ENCODE results near the gene CNDP1. TPM values are rescaled to one million over a fixed set of nuclear protein-coding genes. Genes with fewer than 3 reads are reported as not detected.

Gene CNDP1
- total RNA-seq, 1 experiment from 2014 or later: not detected

DNA sequence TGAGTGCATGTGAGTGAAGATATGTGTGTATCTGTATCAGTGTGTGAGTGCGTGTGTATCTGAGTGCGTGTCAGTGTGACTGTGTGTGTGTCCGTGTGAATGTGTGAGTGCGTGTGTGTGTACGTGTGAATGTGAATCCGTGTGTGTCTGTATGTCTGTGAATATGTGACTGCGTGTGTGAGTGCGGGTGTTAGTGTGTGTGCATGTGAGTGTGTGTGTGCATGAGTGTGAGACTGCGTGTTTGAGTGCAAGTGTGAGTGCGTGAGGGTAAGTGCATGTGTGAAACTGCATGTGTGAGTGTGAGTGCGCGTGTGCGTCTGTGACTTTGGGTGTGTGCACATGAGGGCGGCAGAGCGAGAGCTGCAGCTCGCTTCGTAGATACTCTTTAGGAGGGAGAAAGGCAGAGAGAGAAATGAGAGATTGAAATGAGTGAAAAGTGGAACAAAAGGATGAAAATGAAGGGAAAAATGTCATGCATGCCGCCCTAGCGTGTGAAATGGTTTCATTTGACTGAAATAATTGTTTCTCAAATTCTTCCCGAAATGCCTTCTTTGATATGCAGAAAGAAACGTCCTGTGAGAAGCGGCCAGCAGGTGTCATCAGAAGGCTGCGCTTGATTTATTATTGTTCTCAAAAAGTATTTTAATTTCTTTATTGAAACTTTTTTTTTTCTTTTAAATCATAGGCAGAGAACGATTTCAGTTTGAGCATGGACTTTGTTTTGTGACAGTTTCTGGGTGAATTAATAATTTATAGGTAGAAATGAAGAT lies 88.9 kb downstream of the CNDP1 start:
- H3K4me1 ChIP-seq: no peaks in the 10 kb centered on the region
- H3K27me3 ChIP-seq: no peaks in the 10 kb centered on the region
- no peaks in the 10 kb centered on the region for H3K36me3 ChIP-seq
- no peak overlapping the region for H3K27ac ChIP-seq
- H3K9me3 ChIP-seq (replicated peaks): no peaks in the 10 kb centered on the region
- no peak overlapping the region for H3K4me3 ChIP-seq
- DNase-seq: peak in 1 of 2 experiments; percentile 8

DNA sequence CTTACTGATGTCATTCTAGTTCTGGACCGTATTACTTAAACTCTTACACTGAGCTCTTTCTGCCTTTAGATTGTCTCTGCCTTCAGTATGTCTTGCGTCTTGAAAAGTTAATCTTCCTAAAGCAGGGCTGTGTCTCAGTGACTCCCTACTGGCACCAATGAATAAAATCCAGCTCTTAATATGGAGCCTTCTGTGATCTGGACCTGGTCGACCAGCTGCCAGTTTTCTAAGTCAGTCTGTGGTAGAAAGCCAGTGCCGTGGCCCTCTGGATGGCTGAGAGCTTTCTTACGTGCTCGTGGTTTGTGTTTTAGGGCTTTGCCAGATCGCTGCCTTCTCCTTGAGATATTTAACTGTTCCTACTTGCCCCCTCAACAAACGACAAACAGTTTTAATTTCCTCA lies 90.2 kb downstream of the CNDP1 start:
- Histone ChIP-seq H3K9me3 (replicated peaks) (no peaks in the 10 kb centered on the region), H3K27me3 (no peaks in the 10 kb centered on the region)
- no peak for DNase-seq

DNA sequence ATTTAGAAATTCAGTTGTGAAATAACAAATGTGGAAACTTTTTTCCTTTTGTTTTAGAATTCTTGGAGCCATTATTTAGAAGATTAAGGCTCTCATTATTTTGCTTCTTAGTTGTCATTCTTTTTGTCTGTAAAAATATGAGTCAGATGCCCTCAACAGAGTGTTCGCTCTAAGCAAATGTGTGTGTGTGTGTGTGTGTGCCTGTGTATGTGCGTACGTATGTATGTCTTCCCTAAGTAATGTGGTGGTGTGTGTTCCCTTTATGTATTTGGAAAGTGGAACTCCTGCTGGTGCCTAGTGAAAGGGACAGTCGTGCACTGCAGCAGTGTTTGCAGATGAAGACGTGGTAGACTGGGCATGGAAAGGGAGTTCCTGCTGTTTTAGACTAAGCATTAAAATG lies 90.9 kb downstream of the CNDP1 start:
- no peaks in the 10 kb centered on the region for H3K27me3 ChIP-seq
- DNase-seq: no peak
- H3K9me3 ChIP-seq (replicated peaks): no peaks in the 10 kb centered on the region
- H3K4me3 ChIP-seq: no peak overlapping the region
- no peaks in the 10 kb centered on the region for H3K36me3 ChIP-seq
- H3K4me1 ChIP-seq: no peaks in the 10 kb centered on the region
- no peak overlapping the region for H3K27ac ChIP-seq

More for the DNA sequence above, 90.2 kb downstream of the CNDP1 start:
- Histone ChIP-seq H3K36me3 (no peaks in the 10 kb centered on the region), H3K4me3 (no peak overlapping the region), H3K27ac (no peak overlapping the region), H3K4me1 (no peaks in the 10 kb centered on the region)

DNA sequence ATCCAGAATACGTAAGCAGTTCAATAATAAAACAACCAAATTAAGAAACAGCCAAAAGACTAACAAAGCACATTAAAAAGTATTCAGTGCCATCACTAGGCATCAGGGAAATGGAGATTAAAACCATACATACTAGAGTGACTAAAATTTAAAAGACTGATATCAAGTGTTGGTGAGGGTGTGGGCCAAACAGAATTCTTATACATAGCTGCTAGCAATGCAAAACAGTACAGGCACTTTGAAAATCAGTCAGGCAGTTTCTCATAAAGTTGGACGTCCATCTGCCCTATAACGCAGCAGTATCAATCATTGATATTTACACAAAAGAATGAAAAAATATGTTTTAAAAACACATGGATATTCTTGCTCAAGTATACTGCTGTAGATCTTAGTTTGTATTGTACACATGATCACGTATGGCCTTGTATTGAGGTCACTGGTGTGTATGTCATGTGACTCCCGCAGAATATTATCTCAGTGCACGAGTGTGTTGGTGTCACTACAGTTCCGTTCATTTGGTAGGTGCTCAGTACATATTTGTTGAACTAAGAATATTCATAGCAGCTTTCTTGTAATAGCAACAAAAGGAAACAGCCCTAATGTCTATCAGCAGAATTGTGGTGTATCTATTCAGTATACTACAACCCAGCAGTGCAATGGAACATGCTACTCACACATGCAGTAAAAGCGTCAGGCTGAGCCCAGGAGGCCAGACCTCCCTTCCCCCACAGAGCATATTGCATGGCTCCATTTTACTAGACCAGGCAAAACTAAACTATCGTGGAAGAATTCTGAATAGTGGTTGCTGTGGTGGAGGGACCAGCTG lies 92.0 kb downstream of the CNDP1 start:
- no peaks in the 10 kb centered on the region for H3K36me3 ChIP-seq
- H3K27me3 ChIP-seq: no peaks in the 10 kb centered on the region
- H3K4me1 ChIP-seq: no peaks in the 10 kb centered on the region
- H3K9me3 ChIP-seq (replicated peaks): no peaks in the 10 kb centered on the region
- no peak overlapping the region for H3K27ac ChIP-seq
- no peak for DNase-seq
- H3K4me3 ChIP-seq: no peak overlapping the region

DNA sequence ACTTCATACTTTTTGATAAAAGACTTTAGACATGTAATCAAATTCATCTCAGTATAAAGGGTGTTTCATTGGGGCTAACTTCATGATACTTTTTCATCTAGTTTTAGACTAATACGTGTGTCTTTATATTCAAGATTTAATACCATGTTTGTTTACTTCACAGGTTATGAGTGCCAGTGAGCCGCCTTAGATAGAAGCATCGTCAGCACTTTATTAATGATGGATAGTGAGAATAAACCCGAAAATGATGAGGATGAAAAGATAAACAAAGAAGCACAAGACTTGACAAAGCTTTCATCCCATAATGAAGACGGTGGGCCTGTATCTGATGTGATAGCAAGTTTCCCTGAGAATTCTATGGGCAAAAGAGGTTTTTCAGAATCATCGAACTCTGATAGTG lies 96.5 kb downstream of the CNDP1 start:
- H3K27me3 ChIP-seq: no peaks in the 10 kb centered on the region
- no peaks in the 10 kb centered on the region for H3K36me3 ChIP-seq
- H3K4me1 ChIP-seq: no peaks in the 10 kb centered on the region
- H3K4me3 ChIP-seq: no peak overlapping the region
- H3K27ac ChIP-seq: no peak overlapping the region
- no peaks in the 10 kb centered on the region for H3K9me3 ChIP-seq (replicated peaks)
- no peak for DNase-seq

DNA sequence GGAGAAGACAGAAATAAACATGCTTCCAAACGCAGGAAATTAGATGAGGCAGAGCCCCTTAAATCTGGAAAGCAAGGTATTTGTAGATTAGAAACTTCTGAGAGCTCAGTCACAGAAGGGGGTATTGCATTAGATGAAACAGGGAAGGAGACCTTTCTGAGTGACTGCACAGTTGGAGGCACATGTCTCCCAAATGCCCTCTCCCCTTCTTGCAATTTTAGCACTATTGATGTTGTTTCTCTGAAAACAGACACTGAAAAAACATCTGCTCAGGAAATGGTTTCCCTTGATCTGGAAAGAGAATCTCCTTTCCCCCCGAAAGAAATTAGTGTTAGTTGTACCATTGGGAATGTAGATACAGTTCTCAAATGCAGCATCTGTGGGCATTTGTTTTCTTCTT lies 96.9 kb downstream of the CNDP1 start:
- no peaks in the 10 kb centered on the region for H3K4me1 ChIP-seq
- H3K27me3 ChIP-seq: no peaks in the 10 kb centered on the region
- no peaks in the 10 kb centered on the region for H3K36me3 ChIP-seq
- H3K9me3 ChIP-seq (replicated peaks): no peaks in the 10 kb centered on the region
- DNase-seq: no peak
- no peak overlapping the region for H3K4me3 ChIP-seq
- H3K27ac ChIP-seq: no peak overlapping the region

DNA sequence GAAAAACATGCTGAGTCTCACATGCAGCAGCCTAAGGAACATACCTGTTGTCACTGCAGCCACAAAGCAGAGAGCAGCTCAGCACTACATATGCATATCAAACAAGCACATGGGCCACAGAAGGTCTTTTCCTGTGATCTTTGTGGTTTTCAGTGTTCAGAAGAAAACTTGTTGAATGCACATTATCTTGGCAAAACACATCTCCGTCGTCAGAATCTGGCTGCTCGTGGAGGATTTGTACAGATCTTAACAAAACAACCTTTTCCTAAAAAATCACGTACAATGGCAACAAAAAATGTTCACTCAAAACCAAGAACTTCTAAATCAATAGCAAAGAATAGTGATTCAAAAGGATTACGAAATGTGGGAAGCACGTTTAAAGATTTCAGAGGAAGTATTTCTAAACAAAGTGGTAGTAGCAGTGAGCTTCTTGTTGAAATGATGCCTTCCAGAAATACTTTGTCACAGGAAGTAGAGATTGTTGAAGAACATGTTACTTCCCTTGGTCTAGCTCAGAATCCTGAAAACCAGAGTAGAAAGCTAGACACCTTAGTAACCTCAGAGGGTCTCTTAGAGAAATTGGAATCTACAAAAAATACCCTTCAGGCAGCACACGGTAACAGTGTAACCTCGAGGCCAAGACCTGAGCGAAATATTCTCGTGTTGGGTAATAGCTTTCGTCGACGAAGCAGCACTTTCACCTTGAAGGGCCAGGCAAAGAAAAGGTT lies 97.5 kb downstream of the CNDP1 start:
- Histone ChIP-seq H3K27me3 (no peaks in the 10 kb centered on the region), H3K27ac (no peak overlapping the region), H3K36me3 (no peaks in the 10 kb centered on the region), H3K4me3 (no peak overlapping the region), H3K9me3 (replicated peaks) (no peaks in the 10 kb centered on the region), H3K4me1 (no peaks in the 10 kb centered on the region)
- DNase-seq: no peak

DNA sequence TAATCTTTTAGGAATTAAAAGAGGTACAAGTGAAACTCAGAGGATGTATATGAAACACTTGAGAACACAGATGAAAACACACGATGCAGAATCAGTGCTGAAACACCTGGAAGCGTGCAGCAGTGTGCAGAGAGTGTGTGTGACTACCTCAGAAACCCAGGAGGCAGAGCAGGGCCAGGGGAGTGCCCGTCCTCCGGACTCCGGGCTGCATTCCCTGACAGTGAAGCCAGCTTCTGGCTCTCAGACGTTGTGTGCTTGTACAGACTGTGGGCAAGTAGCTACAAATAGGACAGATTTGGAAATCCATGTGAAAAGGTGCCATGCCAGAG lies 98.0 kb downstream of the CNDP1 start:
- no peak overlapping the region for H3K27ac ChIP-seq
- H3K36me3 ChIP-seq: no peaks in the 10 kb centered on the region
- no peaks in the 10 kb centered on the region for H3K4me1 ChIP-seq
- H3K27me3 ChIP-seq: no peaks in the 10 kb centered on the region
- H3K9me3 ChIP-seq (replicated peaks): no peaks in the 10 kb centered on the region
- H3K4me3 ChIP-seq: no peak overlapping the region
- no peak for DNase-seq

DNA sequence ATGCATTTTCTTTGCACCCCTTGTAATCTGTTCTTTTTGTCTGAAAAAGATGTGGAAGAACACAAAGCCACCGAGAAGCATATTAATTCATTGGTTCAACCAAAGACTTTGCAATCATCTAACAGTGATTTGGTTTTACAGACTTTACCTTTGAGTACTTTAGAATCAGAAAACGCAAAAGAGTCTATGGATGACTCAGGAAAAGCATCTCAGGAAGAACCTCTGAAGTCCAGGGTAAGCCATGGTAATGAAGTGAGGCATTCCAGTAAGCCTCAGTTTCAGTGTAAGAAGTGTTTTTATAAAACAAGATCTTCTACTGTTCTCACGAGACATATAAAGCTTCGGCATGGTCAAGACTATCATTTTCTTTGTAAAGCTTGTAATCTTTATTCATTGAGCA lies 98.6 kb downstream of the CNDP1 start:
- H3K27ac ChIP-seq: no peak overlapping the region
- no peaks in the 10 kb centered on the region for H3K27me3 ChIP-seq
- H3K36me3 ChIP-seq: no peaks in the 10 kb centered on the region
- no peaks in the 10 kb centered on the region for H3K9me3 ChIP-seq (replicated peaks)
- no peaks in the 10 kb centered on the region for H3K4me1 ChIP-seq
- DNase-seq: no peak
- no peak overlapping the region for H3K4me3 ChIP-seq

DNA sequence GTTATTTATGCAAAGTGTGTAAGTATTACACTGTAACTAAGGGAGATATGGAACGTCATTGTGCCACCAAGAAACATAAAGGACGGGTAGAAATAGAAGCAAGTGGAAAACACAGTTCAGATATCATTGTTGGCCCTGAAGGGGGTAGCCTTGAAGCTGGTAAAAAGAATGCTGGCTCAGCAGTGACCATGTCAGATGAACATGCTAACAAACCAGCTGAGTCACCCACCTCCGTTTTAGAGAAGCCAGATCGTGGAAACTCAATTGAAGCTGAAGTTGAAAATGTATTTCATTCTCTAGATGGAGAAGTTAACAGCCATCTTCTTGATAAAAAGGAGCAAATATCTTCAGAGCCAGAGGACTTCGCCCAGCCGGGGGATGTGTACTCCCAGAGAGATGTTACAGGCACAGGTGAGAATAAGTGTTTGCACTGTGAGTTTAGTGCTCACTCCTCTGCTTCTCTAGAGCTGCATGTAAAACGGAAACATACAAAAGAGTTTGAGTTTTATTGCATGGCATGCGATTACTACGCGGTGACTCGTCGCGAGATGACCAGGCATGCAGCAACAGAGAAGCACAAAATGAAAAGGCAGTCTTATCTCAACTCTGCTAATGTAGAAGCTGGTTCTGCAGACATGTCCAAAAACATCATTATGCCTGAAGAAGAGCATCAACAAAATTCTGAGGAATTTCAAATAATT lies 99.5 kb downstream of the CNDP1 start:
- H3K4me1 ChIP-seq: no peaks in the 10 kb centered on the region
- no peaks in the 10 kb centered on the region for H3K9me3 ChIP-seq (replicated peaks)
- no peak overlapping the region for H3K4me3 ChIP-seq
- DNase-seq: no peak
- no peak overlapping the region for H3K27ac ChIP-seq
- no peaks in the 10 kb centered on the region for H3K36me3 ChIP-seq
- no peaks in the 10 kb centered on the region for H3K27me3 ChIP-seq

DNA sequence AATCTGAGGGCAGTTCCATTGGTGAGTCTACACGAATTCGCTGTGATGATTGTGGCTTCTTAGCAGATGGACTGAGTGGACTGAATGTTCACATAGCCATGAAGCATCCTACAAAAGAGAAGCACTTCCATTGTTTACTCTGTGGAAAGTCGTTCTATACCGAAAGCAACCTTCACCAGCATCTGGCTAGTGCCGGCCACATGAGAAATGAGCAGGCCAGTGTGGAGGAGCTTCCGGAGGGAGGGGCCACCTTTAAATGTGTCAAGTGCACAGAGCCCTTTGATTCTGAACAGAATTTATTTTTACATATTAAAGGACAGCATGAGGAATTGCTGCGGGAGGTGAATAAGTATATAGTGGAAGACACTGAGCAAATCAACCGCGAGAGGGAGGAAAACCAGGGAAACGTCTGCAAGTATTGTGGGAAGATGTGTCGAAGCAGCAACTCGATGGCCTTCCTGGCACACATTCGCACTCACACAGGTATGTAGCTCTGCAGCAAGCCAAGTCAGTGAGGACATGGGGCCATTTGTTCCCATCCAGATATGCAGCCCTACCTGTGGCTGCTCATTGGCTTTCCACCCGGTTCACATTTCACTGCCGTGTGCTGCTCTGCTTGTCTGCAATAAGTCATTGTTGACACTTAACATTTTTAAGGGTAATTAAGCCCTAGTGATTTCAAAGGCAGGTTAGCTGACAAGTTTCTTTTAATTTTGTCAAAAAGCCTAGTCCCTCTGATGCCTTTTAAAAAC lies 101.1 kb downstream of the CNDP1 start:
- H3K27me3 ChIP-seq: no peaks in the 10 kb centered on the region

More for the DNA sequence above, 101.1 kb downstream of the CNDP1 start:
- H3K27ac ChIP-seq: no peak overlapping the region
- no peaks in the 10 kb centered on the region for H3K36me3 ChIP-seq
- H3K9me3 ChIP-seq (replicated peaks): no peaks in the 10 kb centered on the region
- no peak overlapping the region for H3K4me3 ChIP-seq
- no peaks in the 10 kb centered on the region for H3K4me1 ChIP-seq
- DNase-seq: no peak
